Measurements from ENCODE around the gene SRD5A3. TPM values are rescaled to one million over a fixed set of nuclear protein-coding genes. Genes with fewer than 3 reads are reported as not detected.

The SRD5A3 gene
- total and polyA plus RNA-seq, 9 of the 15 experiments (the other 6 are each of a cell fraction or from before 2014, with no cell fraction given) = 2.5 to 37.0 (median 13.3) TPM

GRCh38 chr4:55395529-55396307, 49.7 kb downstream of the SRD5A3 start, which contains the start of gene TMEM165 (continued):
- TF ChIP-seq JUND (IDR thresholded peaks at IDR 0.05; ENCODE audit: borderline replicate concordance, low read depth, low read length) = no peak
- TF ChIP-seq JUND (tag; IDR thresholded peaks at IDR 0.05; ENCODE audit: borderline replicate concordance, low read depth, low read length) = no peak
- no peak for TF ChIP-seq MEF2A (IDR thresholded peaks at IDR 0.05; ENCODE audit: control insufficient read depth, low read depth, low read length)
- no peak for TF ChIP-seq ARID4B (CRISPR knock-in tag; IDR thresholded peaks at IDR 0.05)
- no peak for TF ChIP-seq HNRNPH1 (optimal IDR thresholded peaks at IDR 0.05; ENCODE audit: low read depth, low read length)
- TF ChIP-seq ETS2 (tag; IDR thresholded peaks at IDR 0.05; ENCODE audit: borderline replicate concordance, poor library complexity, severe bottlenecking) = no peak
- no peak for TF ChIP-seq CREB3 (tag; conservative IDR thresholded peaks at IDR 0.05; ENCODE audit: low read depth)
- TF ChIP-seq KAT7 (CRISPR knock-in tag; IDR thresholded peaks at IDR 0.05; ENCODE audit: borderline replicate concordance) = peak; percentile 74; the same call in 1 of the 2 replicates
- no peak for TF ChIP-seq MYBL2 (IDR thresholded peaks at IDR 0.05; ENCODE audit: low read depth)
- no peak for TF ChIP-seq MYBL2 (CRISPR knock-in tag; IDR thresholded peaks at IDR 0.05; ENCODE audit: borderline replicate concordance)
- no peak for TF ChIP-seq TAF15 (IDR thresholded peaks at IDR 0.05; ENCODE audit: low read depth, low read length)
- TF ChIP-seq NFYB (IDR thresholded peaks at IDR 0.05; ENCODE audit: extremely low read depth, insufficient read length) = peak; percentile 68
- no peak for TF ChIP-seq ZNF24 (IDR thresholded peaks at IDR 0.05)
- TF ChIP-seq SMC3 (conservative IDR thresholded peaks at IDR 0.05; ENCODE audit: insufficient read depth, low read depth, low read length) = no peak
- TF ChIP-seq HNRNPL (IDR thresholded peaks at IDR 0.05; ENCODE audit: low read depth, low read length) = peak; percentile 69
- no peak for TF ChIP-seq ZNF354B (CRISPR knock-in tag; IDR thresholded peaks at IDR 0.05)
- TF ChIP-seq ARID3B (CRISPR knock-in tag; IDR thresholded peaks at IDR 0.05; ENCODE audit: borderline replicate concordance) = 0 out of 2 replicates have a peak, but pooled peaks have one; percentile 5
- no peak; the same call in 1 of the 2 replicates for TF ChIP-seq ZNF431 (CRISPR knock-in tag; IDR thresholded peaks at IDR 0.05)
- no peak for TF ChIP-seq ZNF551 (CRISPR knock-in tag; IDR thresholded peaks at IDR 0.05)
- no peak for TF ChIP-seq PPARD (CRISPR knock-in tag; IDR thresholded peaks at IDR 0.05)
